Naive thymus-derived CD4-positive, alpha-beta T cell (primary cell): ENCODE data around the gene SPEM2. TPM values are rescaled to one million over a fixed set of nuclear protein-coding genes. Genes with fewer than 3 reads are reported as not detected.

Experiments used
- ATAC-seq: fragments of 150-1000 bp; cut with Tn5 transposase; 2 replicates; pipeline ENCODE4 v1.10.0; 2021; ENCODE audit warnings: mild to moderate bottlenecking, moderate library complexity
- CTCF ChIA-PET: fragments of 350-600 bp; sonication (Branson Sonifier 250); formaldehyde crosslinking; loops from one replicate; lab custom pipeline; 2021; ENCODE audit warnings: antibody characterized with exemption; lab: Charles Lee
- POLR2A ChIA-PET: fragments of 350-600 bp; sonication (Branson Sonifier 250); formaldehyde crosslinking; loops from one replicate; lab custom pipeline; 2021; ENCODE audit warnings: antibody characterized with exemption, inconsistent platforms; lab: Charles Lee
- DNase-seq, 9 donors: peaks; one replicate each; pipeline versions ENCODE4 v3.0.0 to v3.0.0-alpha.2; 2020 to 2022; ENCODE audit warnings: mixed read lengths in 1 of 9
- H3K27ac ChIP-seq: one replicate; pipeline ENCODE4 v1.7.0; 2013; ENCODE audit warnings: mild to moderate bottlenecking, low read depth, low read length, moderate library complexity
- H3K27me3 ChIP-seq, 2 donors: one replicate each; pipeline ENCODE4 v1.7.0; 2013; ENCODE audit warnings: low read length in 2 of 2, mild to moderate bottlenecking in 2 of 2, moderate library complexity in 2 of 2; ENCODE audit not compliant: control insufficient read depth in 2 of 2, insufficient read depth in 2 of 2
- H3K36me3 ChIP-seq, 3 experiments: 1 replicate in 2 of 3; 2 replicates in 1 of 3; pipeline ENCODE4 v1.7.0; 2013; ENCODE audit warnings: low read length in 3 of 3, mild to moderate bottlenecking in 3 of 3, moderate library complexity in 1 of 3; ENCODE audit not compliant: insufficient read depth in 3 of 3, control insufficient read depth in 2 of 3
- H3K4me1 ChIP-seq, 2 donors: one replicate each; pipeline ENCODE4 v1.7.0; 2013; ENCODE audit warnings: low read length in 2 of 2, mild to moderate bottlenecking in 2 of 2, moderate library complexity in 1 of 2; ENCODE audit not compliant: control insufficient read depth in 2 of 2, insufficient read depth in 2 of 2
- H3K4me3 ChIP-seq: 2 replicates; pipeline ENCODE4 v1.7.0; 2013; ENCODE audit warnings: mild to moderate bottlenecking, low read length
- H3K9me3 ChIP-seq, 3 experiments: 1 replicate in 2 of 3; 2 replicates in 1 of 3; pipeline ENCODE4 v1.7.0; 2013; ENCODE audit warnings: low read length in 3 of 3; ENCODE audit not compliant: control insufficient read depth in 2 of 3
- H3K27ac Mint-ChIP-seq, 9 donors: one replicate each; pipeline ENCODE4 v1.8.0; 2020 to 2022; ENCODE audit warnings: mixed read lengths in 9 of 9, mild to moderate bottlenecking in 8 of 9, moderate library complexity in 5 of 9, inconsistent platforms in 2 of 9
- H3K27me3 Mint-ChIP-seq, 5 donors: one replicate each; pipeline ENCODE4 v1.8.0; 2021 to 2022; ENCODE audit warnings: mixed read lengths in 5 of 5, mild to moderate bottlenecking in 1 of 5
- H3K36me3 Mint-ChIP-seq, 5 donors: one replicate each; pipeline ENCODE4 v1.8.0; 2020 to 2022; ENCODE audit warnings: mixed read lengths in 5 of 5, mild to moderate bottlenecking in 3 of 5, inconsistent platforms in 1 of 5
- H3K4me1 Mint-ChIP-seq, 7 donors: one replicate each; pipeline ENCODE4 v1.8.0; 2020 to 2022; ENCODE audit warnings: mixed read lengths in 7 of 7, mild to moderate bottlenecking in 3 of 7, inconsistent platforms in 1 of 7
- H3K4me3 Mint-ChIP-seq, 10 donors: one replicate each; pipeline ENCODE4 v1.8.0; 2020 to 2022; ENCODE audit warnings: mild to moderate bottlenecking in 10 of 10, mixed read lengths in 10 of 10, moderate library complexity in 6 of 10, inconsistent platforms in 2 of 10
- H3K9me3 Mint-ChIP-seq, 11 donors: one replicate each; pipeline ENCODE4 v1.8.0; 2020 to 2022; ENCODE audit warnings: mixed read lengths in 11 of 11, mild to moderate bottlenecking in 4 of 11, inconsistent platforms in 1 of 11, moderate library complexity in 1 of 11
- intact Hi-C, 2 donors: fragments of 100-400 bp; cut with micrococcal nuclease; formaldehyde crosslinking; loops; one replicate each; pipeline ENCODE4 v1.15.1; 2023
- polyA plus RNA-seq, 2 donors: library from polyadenylated mRNA; unstranded; fragments of 300-500 nt; fragmentation: Illumina TruSeq; gene quantifications; one replicate each; pipeline ENCODE4 v1.2.3, GENCODE V29; 2021
- total RNA-seq, 6 experiments: library from RNA in 5 of 6; stranded (reverse) in 5 of 6; gene quantifications; 1 replicate in 5 of 6; 2 replicates in 1 of 6; pipeline ENCODE4 v1.2.3 and lab custom pipeline; 2021 to 2026

Gene SPEM2
- total and polyA plus RNA-seq, 7 experiments from 2014 or later = not detected

DNA sequence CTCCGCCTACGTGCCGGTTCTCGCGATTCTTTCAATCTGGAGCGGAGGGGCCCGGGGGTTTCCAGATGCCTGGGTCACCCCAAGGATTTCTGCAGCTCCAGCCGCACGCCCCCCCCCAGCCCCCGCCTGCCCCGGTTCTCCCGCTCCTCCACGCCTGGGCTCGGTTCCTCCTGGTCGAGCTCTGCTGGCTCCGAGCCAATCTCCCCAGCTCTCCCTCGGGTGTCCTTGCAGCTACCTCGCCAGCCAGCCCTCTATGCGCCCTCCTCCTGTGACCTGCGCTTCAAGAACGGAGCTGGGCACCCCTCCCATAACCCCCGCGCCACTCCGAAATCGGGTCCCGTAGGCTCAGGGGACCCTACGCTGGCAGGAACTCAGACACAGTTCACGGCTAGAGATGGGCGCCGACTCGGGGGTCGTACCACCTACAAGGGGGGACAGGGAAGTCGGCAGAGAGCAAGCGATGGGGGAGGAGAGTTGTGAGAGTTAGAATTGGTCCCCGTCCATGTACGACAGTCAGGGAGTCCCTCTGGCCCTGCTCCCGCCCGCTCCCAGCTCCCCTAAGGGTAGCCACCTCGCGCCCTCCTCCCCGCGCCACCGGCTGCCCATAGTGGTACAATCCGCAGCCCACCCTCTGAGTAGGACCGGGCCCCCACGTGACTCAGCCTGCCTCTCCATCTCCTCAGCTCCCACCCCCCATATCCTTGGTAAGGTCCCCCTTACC, 14.9 kb downstream of the SPEM2 start:
- ChIA-PET POLR2A (interaction anchor here (0.6 to 7.5 kb wide), 8 partner anchors 11 to 246 kb away, joined by 3 to 79 read pairs (median 3); partner anchors contain the start of genes ACAP1 and POLR2A), CTCF (interaction anchor here (0.8 to 1.5 kb wide), 5 partner anchors 40 to 120 kb away, joined by 3 to 5 read pairs (median 3); partner anchors contain the start of gene ZBTB4)
- peak overlapping the region; percentile 7 for H3K4me3 ChIP-seq
- Mint-ChIP-seq H3K27me3 (peaks cover 38 to 53% (median 49%) of the 10 kb centered on the region in 5 donors), H3K36me3 (peaks cover 0 to 32% (median 0%) of the 10 kb centered on the region in 5 donors), H3K4me1 (peaks cover 27 to 56% (median 43%) of the 10 kb centered on the region in 7 donors), H3K9me3 (peaks cover 0 to 2% (median 0%) of the 10 kb centered on the region in 11 donors), H3K4me3 (peak overlapping the region; percentile 67 to 94 (median 84)), H3K27ac (peak overlapping the region in 3 of 9 donors; percentile 41 to 76 (median 46))
- H3K9me3 ChIP-seq = no peaks in the 10 kb centered on the region
- H3K27me3 ChIP-seq = peaks cover 12 to 28% of the 10 kb centered on the region in 2 donors
- no peak overlapping the region for H3K27ac ChIP-seq
- H3K4me1 ChIP-seq = peaks cover 17 to 50% of the 10 kb centered on the region in 2 donors
- intact Hi-C loops = no loop called here
- ATAC-seq = no peak
- H3K36me3 ChIP-seq = no peaks in the 10 kb centered on the region
- peak in 4 of 9 donors; percentile 11 to 69 (median 32) for DNase-seq

DNA sequence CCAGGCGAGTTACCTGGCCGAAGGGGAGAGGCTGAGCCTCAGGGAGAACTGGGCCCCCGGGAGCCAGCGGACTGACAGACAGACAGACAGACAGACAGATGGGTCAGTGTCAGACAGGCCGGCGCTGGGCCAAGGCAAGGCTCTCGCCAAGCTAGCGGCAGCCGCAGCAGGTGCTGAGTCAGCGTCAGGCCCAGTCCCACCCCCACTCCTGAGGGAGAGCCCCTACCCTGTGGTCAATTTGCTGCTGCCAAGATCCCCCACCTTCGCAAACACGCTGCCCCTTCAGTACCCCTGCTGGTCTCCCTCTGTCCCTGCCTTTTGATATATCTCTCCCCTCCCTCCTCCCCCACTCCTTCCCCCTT, 15.4 kb downstream of the SPEM2 start:
- DNase-seq = peak in 1 of 9 donors; percentile 42

GRCh38 chr17:7441266-7441665, 15.8 kb downstream of the SPEM2 start:
- ChIA-PET POLR2A (interaction anchor here (0.6 to 7.5 kb wide), 8 partner anchors 10 to 245 kb away, joined by 3 to 79 read pairs (median 4); partner anchors contain the start of genes POLR2A and ZBTB4), CTCF (interaction anchor here (0.6 to 1.8 kb wide), 8 partner anchors 13 to 120 kb away, joined by 3 to 5 read pairs (median 3); partner anchors contain the start of genes SENP3 and ZBTB4)
- no peak overlapping the region for H3K27ac ChIP-seq
- Mint-ChIP-seq H3K4me3 (peak overlapping the region in 2 of 10 donors; percentile 7 to 45), H3K4me1 (peaks cover 33 to 59% (median 45%) of the 10 kb centered on the region in 7 donors), H3K27me3 (peaks cover 46 to 63% (median 58%) of the 10 kb centered on the region in 5 donors), H3K36me3 (peaks cover 0 to 34% (median 0%) of the 10 kb centered on the region in 5 donors), H3K9me3 (peaks cover 0 to 6% (median 0%) of the 10 kb centered on the region in 11 donors), H3K27ac (no peak overlapping the region)
- intact Hi-C loops = no loop called here
- no peak overlapping the region for H3K4me3 ChIP-seq
- no peak for ATAC-seq
- H3K27me3 ChIP-seq = peaks cover 17 to 34% of the 10 kb centered on the region in 2 donors
- DNase-seq = no peak
- peaks cover 16 to 57% of the 10 kb centered on the region in 2 donors for H3K4me1 ChIP-seq
- H3K9me3 ChIP-seq = no peaks in the 10 kb centered on the region
- no peaks in the 10 kb centered on the region for H3K36me3 ChIP-seq

More for the DNA sequence above, 15.4 kb downstream of the SPEM2 start:
- peaks cover 0 to 2% (median 0%) of the 10 kb centered on the region in 11 donors for H3K9me3 Mint-ChIP-seq
- Histone ChIP-seq H3K9me3 (no peaks in the 10 kb centered on the region), H3K4me1 (peaks cover 20 to 56% of the 10 kb centered on the region in 2 donors), H3K4me3 (no peak overlapping the region), H3K36me3 (no peaks in the 10 kb centered on the region), H3K27ac (no peak overlapping the region), H3K27me3 (peaks cover 13 to 33% of the 10 kb centered on the region in 2 donors)
- peak overlapping the region in 2 of 9 donors; percentile 46 for H3K27ac Mint-ChIP-seq
- ChIA-PET CTCF (interaction anchor here (0.7 to 1.8 kb wide), 6 partner anchors 13 to 120 kb away, joined by 3 to 5 read pairs (median 3); partner anchors contain the start of gene ZBTB4), POLR2A (interaction anchor here (0.6 to 7.5 kb wide), 9 partner anchors 10 to 245 kb away, joined by 3 to 79 read pairs (median 3); partner anchors contain the start of genes POLR2A and ZBTB4)
- intact Hi-C loops = no loop called here
- H3K27me3 Mint-ChIP-seq = peaks cover 44 to 59% (median 55%) of the 10 kb centered on the region in 5 donors
- no peak for ATAC-seq
- H3K36me3 Mint-ChIP-seq = peaks cover 0 to 32% (median 0%) of the 10 kb centered on the region in 5 donors
- H3K4me1 Mint-ChIP-seq = peaks cover 30 to 59% (median 45%) of the 10 kb centered on the region in 7 donors
- peak overlapping the region in 7 of 10 donors; percentile 67 to 94 (median 83) for H3K4me3 Mint-ChIP-seq

DNA sequence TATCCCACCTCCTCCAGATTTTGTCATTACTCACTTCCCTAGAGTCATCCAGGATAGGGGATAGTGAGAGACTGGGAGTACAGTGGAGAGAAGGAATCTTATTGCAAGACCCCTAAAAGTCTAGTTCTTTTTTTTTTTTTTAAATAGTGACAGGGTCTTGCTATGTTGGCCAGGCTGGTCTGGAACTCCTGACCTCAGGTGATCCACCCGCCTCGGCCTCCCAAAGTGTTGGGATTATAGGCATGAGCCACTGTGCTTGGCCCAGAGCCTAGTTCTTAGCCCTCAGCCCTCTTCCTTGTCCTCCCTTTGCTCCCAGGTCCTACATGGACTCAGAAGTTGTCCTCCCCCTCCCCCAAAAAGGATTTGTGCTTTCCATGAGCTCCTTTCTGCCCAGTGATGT, 16.7 kb downstream of the SPEM2 start:
- H3K36me3 ChIP-seq = no peaks in the 10 kb centered on the region
- no peak overlapping the region for H3K4me3 ChIP-seq
- ChIA-PET CTCF (interaction anchor here (0.6 to 1.8 kb wide), 4 partner anchors 86 to 141 kb away, joined by 3 to 5 read pairs (median 4); partner anchors contain the start of genes MPDU1 and SENP3), POLR2A (interaction anchor here (0.9 to 7.5 kb wide), 6 partner anchors 12 to 43 kb away, joined by 3 to 79 read pairs (median 12); partner anchors contain the start of genes POLR2A and ZBTB4)
- peaks cover 13 to 52% of the 10 kb centered on the region in 2 donors for H3K4me1 ChIP-seq
- Mint-ChIP-seq H3K27me3 (peaks cover 49 to 67% (median 63%) of the 10 kb centered on the region in 5 donors), H3K4me3 (peak overlapping the region in 3 of 10 donors; percentile 14 to 34 (median 29)), H3K9me3 (peaks cover 0 to 6% (median 0%) of the 10 kb centered on the region in 11 donors), H3K36me3 (peaks cover 0 to 38% (median 0%) of the 10 kb centered on the region in 5 donors), H3K4me1 (peaks cover 36 to 55% (median 46%) of the 10 kb centered on the region in 7 donors), H3K27ac (no peak overlapping the region)
- H3K9me3 ChIP-seq = no peaks in the 10 kb centered on the region
- no peak overlapping the region for H3K27ac ChIP-seq
- intact Hi-C loops = no loop called here
- H3K27me3 ChIP-seq = peaks cover 17 to 34% of the 10 kb centered on the region in 2 donors
- no peak for DNase-seq
- no peak for ATAC-seq

GRCh38 chr17:7443499-7444485, 18.4 kb downstream of the SPEM2 start:
- H3K9me3 Mint-ChIP-seq = peaks cover 0 to 7% (median 0%) of the 10 kb centered on the region in 11 donors
- POLR2A ChIA-PET = interaction anchor here (0.7 to 7.5 kb wide), 5 partner anchors 7 to 41 kb away, joined by 3 to 79 read pairs (median 35); partner anchors contain the start of genes POLR2A, TMEM102 and ZBTB4
- no peaks in the 10 kb centered on the region for H3K9me3 ChIP-seq
- no peak overlapping the region for H3K4me3 ChIP-seq
- peak overlapping the region in 4 of 10 donors; percentile 16 to 89 (median 48) for H3K4me3 Mint-ChIP-seq
- CTCF ChIA-PET = interaction anchor here (0.5 to 1.4 kb wide), 4 partner anchors 75 to 172 kb away, joined by 3 to 5 read pairs (median 4); no protein-coding TSS in a partner anchor
- no peak overlapping the region for H3K27ac ChIP-seq
- no peaks in the 10 kb centered on the region for H3K36me3 ChIP-seq
- H3K27me3 ChIP-seq = peaks cover 13 to 34% of the 10 kb centered on the region in 2 donors
- ATAC-seq (no peak), DNase-seq (no peak)
- intact Hi-C loops = no loop called here
- peaks cover 27 to 47% (median 38%) of the 10 kb centered on the region in 7 donors for H3K4me1 Mint-ChIP-seq
- no peak overlapping the region for H3K27ac Mint-ChIP-seq
- peaks cover 49 to 72% (median 64%) of the 10 kb centered on the region in 5 donors for H3K27me3 Mint-ChIP-seq
- H3K4me1 ChIP-seq = peaks cover 4 to 37% of the 10 kb centered on the region in 2 donors
- peaks cover 0 to 41% (median 5%) of the 10 kb centered on the region in 5 donors for H3K36me3 Mint-ChIP-seq
